ENCODE data around the gene NKD2. TPM values are rescaled to one million over a fixed set of nuclear protein-coding genes. Genes with fewer than 3 reads are reported as not detected.
A peak's percentile ranks its signal among the peaks of the same experiment; 100 is the strongest.

The NKD2 gene
- total and polyA plus RNA-seq, 9 of the 15 experiments (the other 6 are each of a cell fraction or from before 2014, with no cell fraction given) = 0.09 to 0.64 (median 0.27) TPM; not detected in 5

DNA sequence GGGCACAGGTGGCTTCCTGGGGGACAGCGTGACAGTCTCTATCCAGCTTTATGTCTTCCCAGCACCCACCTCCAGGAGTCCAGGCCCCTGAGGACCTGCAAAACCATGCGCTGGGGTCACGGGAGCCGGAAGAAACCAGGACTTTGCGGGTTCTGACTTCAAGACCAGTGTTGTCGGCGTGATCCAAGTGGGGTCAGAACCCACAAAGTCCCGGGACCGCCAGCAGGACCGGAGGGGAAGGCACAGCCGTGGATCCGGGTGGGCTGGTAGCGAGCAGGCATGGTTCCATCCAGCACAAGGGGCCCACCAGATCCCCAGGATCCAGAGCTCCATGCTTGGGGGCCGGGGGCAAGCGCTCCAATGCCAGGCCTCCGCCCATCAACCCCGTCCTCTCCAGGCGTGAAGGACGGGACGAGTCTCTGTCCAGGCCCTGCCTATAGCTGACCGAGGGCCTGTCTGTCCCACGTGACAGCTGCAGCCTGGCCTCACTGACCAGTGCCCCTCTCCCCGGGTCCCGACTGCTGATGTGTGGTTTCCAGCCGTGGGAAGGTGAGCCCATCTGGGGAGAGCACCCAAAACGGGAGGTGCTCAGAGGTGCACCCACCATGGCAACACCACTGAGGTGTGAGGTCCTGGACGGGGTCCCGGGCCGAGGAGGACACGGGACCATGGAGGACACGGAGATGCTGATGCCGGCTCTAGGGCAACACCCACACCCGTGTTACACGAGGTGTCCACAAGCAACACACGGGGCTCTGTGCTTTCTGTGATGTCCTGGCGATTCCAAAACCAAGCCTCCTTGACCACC is 54.4 kb downstream of the NKD2 start:
- Histone ChIP-seq H3K9ac (ENCODE audit: insufficient read depth in 1 of 2, low read depth in 2 of 2, low read length in 2 of 2) (no peak overlapping the region), H3K27me3 (ENCODE audit: control insufficient read depth in 2 of 2, insufficient read depth in 2 of 2, low read length in 2 of 2) (peaks cover 0 to 48% of the 10 kb centered on the region in 2 experiments; a peak in 3 of 5 replicates), H3K27ac (ENCODE audit: extremely low read depth, low read depth, low read length) (no peak overlapping the region), H3K36me3 (ENCODE audit: control insufficient read depth, insufficient read depth, low read length) (no peaks in the 10 kb centered on the region), H3K9me1 (ENCODE audit: control insufficient read depth, insufficient read depth, low read length) (no peaks in the 10 kb centered on the region), H3K79me2 (ENCODE audit: control insufficient read depth, insufficient read depth, low read length) (no peaks in the 10 kb centered on the region), H2AFZ (ENCODE audit: low read depth, low read length) (no peak overlapping the region), H4K20me1 (replicated peaks; ENCODE audit: control insufficient read depth, insufficient read depth, low read length) (peaks cover 27% of the 10 kb centered on the region), H3K4me2 (ENCODE audit: insufficient read depth, low read length) (no peak overlapping the region), H3K4me1 (replicated peaks in 1 of 2; ENCODE audit: control insufficient read depth in 2 of 2, insufficient read depth in 2 of 2, low read length in 2 of 2) (peaks cover 13 to 64% of the 10 kb centered on the region in 2 experiments; a peak in 4 of 5 replicates), H3K4me3 (no peak overlapping the region), H3K9me3 (replicated peaks; ENCODE audit: control insufficient read depth, insufficient read depth, low read depth, low read length) (no peaks in the 10 kb centered on the region)
- POLR2A ChIA-PET = no interaction called here
- no peak for FAIRE-seq
- BruUV-seq (replicated peaks) = no TSS peak
- no peak for TF ChIP-seq CCNT2 (IDR thresholded peaks at IDR 0.05; ENCODE audit: borderline replicate concordance, extremely low read depth, insufficient read length, low read depth, low read length)
- TF ChIP-seq, protein P1, sequence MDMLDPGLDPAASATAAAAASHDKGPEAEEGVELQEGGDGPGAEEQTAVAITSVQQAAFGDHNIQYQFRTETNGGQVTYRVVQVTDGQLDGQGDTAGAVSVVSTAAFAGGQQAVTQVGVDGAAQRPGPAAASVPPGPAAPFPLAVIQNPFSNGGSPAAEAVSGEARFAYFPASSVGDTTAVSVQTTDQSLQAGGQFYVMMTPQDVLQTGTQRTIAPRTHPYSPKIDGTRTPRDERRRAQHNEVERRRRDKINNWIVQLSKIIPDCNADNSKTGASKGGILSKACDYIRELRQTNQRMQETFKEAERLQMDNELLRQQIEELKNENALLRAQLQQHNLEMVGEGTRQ (CRISPR knock-in tag; IDR thresholded peaks at IDR 0.05) = peak; percentile 30
- CTCF ChIA-PET (ENCODE audit: low intra/inter-chr PET ratio) = no interaction called here
- in situ Hi-C loops (cut with MboI) = no loop called here
- intact Hi-C loops (cut with micrococcal nuclease) = no loop called here
- DNase-seq (ENCODE audit: extremely low read depth in 1 of 4, low spot score in 3 of 4) = no peak
- 25% methylated on average over 32 of the region's 36 CpGs for WGBS (ENCODE audit: insufficient coverage, low coverage, missing lambda C conversion rate)
- no peak for ATAC-seq

Data from K562 (cell line).